HUDEP-2 (cell line): ENCODE measurements around the gene C1orf74.
A peak's percentile ranks its signal among the peaks of the same experiment; 100 is the strongest.

Source experiments
- DNase-seq, 76 experiments: peaks; one replicate each; lab custom pipeline; 2025; ENCODE audit not compliant: unreplicated experiment in 76 of 76; lab: John Stamatoyannopoulos, UW

C1orf74 gene

GRCh38 chr1:209748620-209749019 lies 35.7 kb downstream of the C1orf74 start:
- DNase-seq: no peak

- DNase-seq: peak; percentile 14 to 97 (median 88)
Measured at GRCh38 chr1:209747580-209748262, 36.6 kb downstream of the C1orf74 start.

GRCh38 chr1:209746451-209747165 lies 37.8 kb downstream of the C1orf74 start:
- DNase-seq: peak in 7 of 76 experiments; percentile 13 to 42 (median 20)

GRCh38 chr1:209743145-209743482 lies 41.2 kb downstream of the C1orf74 start:
- no peak for DNase-seq

GRCh38 chr1:209742409-209743144 lies 41.8 kb downstream of the C1orf74 start:
- DNase-seq: no peak

- DNase-seq: no peak
Measured at GRCh38 chr1:209741889-209742288, 42.5 kb downstream of the C1orf74 start.

GRCh38 chr1:209741193-209741592 lies 43.2 kb downstream of the C1orf74 start:
- no peak for DNase-seq

- DNase-seq: no peak
Measured at GRCh38 chr1:209738270-209738669, 46.1 kb downstream of the C1orf74 start.

- DNase-seq: no peak
Measured at GRCh38 chr1:209737118-209737505, 47.2 kb downstream of the C1orf74 start.

GRCh38 chr1:209736490-209737117 lies 47.8 kb downstream of the C1orf74 start:
- no peak for DNase-seq

- no peak for DNase-seq
Measured at GRCh38 chr1:209733409-209734192, 50.8 kb downstream of the C1orf74 start.

- DNase-seq: no peak
Measured at GRCh38 chr1:209732725-209733124, 51.6 kb downstream of the C1orf74 start.

GRCh38 chr1:209729436-209729835 lies 54.9 kb downstream of the C1orf74 start:
- no peak for DNase-seq
